Lung (tissue), 12 donors: ENCODE measurements around the gene CLTB. TPM values are rescaled to one million over a fixed set of nuclear protein-coding genes. Genes with fewer than 3 reads are reported as not detected.

Experiments used
- ATAC-seq: fragments of 200-7000 bp; cut with Tn5 transposase; one replicate; pipeline ENCODE4 v1.9.1; 2020; ENCODE audit warnings: moderate number of reproducible peaks; ENCODE audit not compliant: insufficient read depth, low FRiP score
- DNase-seq, 3 donors: peaks; one replicate each; pipeline ENCODE4 v3.0.0-alpha.2; 2013 to 2017
- H3K27ac ChIP-seq, 2 donors: one replicate each; pipeline ENCODE4 v1.5.1; 2013; ENCODE audit warnings: mild to moderate bottlenecking in 2 of 2, moderate library complexity in 2 of 2, control low read depth in 1 of 2, inconsistent platforms in 1 of 2, low read depth in 1 of 2, low read length in 1 of 2
- H3K27me3 ChIP-seq, 3 donors: one replicate each; pipeline ENCODE4 v1.5.1; 2013; ENCODE audit warnings: low read length in 2 of 3; ENCODE audit not compliant: control insufficient read depth in 3 of 3, insufficient read depth in 3 of 3
- H3K36me3 ChIP-seq, 4 donors: one replicate each; pipeline ENCODE4 v1.5.1; 2013; ENCODE audit warnings: low read length in 4 of 4, mild to moderate bottlenecking in 1 of 4, moderate library complexity in 1 of 4; ENCODE audit not compliant: control insufficient read depth in 4 of 4, insufficient read depth in 4 of 4
- H3K4me1 ChIP-seq, 5 donors: one replicate each; pipeline ENCODE4 v1.5.1; 2013; ENCODE audit warnings: low read length in 5 of 5, mild to moderate bottlenecking in 2 of 5, moderate library complexity in 1 of 5; ENCODE audit not compliant: control insufficient read depth in 5 of 5, insufficient read depth in 5 of 5
- H3K4me3 ChIP-seq: one replicate; pipeline ENCODE4 v1.5.1; 2013; ENCODE audit warnings: mild to moderate bottlenecking, control low read depth, moderate library complexity
- H3K9ac ChIP-seq, 2 donors: one replicate each; pipeline ENCODE4 v1.5.1; 2013; ENCODE audit warnings: low read length in 2 of 2, control low read depth in 1 of 2; ENCODE audit not compliant: insufficient read depth in 1 of 2
- H3K9me3 ChIP-seq, 4 donors: one replicate each; pipeline ENCODE4 v1.5.1; 2013; ENCODE audit warnings: low read length in 3 of 4, mild to moderate bottlenecking in 1 of 4, moderate library complexity in 1 of 4; ENCODE audit not compliant: control insufficient read depth in 4 of 4, insufficient read depth in 3 of 4
- WGBS, 2 donors: extraction: QIAGEN DNeasy Blood & Tissue Kit; methylation state at CpG; one replicate each; pipeline ENCODE4 v1.1.7; 2013; 5-methylcytosine and 5-hydroxymethylcytosine counted together
- polyA plus RNA-seq, 2 donors: library from polyadenylated mRNA; stranded (reverse); fragments of 200-250 nt; gene quantifications; one replicate each; pipeline ENCODE4 v1.2.1, GENCODE V29; 2013
- total RNA-seq, 2 donors: library from RNA; depleted of rRNA in 1 of 2; stranded (reverse); fragments of >200 nt in 1 of 2; gene quantifications; one replicate each; pipeline ENCODE4 v1.2.1, GENCODE V29; 2014 to 2021
- TF ChIP-seq, protein P1 (sequence below): IDR thresholded peaks from 2 replicates; pipeline ENCODE4 v1.5.1; 2012; ENCODE audit warnings: mild to moderate bottlenecking; ENCODE audit errors: control extremely low read depth, extremely low read depth
- donor health status: control.
- donor health status: control.
- donor health status: Bipolar disorder and iron deficiency.
- donor health status: healthy.
- donor health status: DM: yes; HTN: yes; CAD: no.

The CLTB gene
- total and polyA plus RNA-seq, 4 donors: 33.2 to 193 (median 112) TPM

DNA sequence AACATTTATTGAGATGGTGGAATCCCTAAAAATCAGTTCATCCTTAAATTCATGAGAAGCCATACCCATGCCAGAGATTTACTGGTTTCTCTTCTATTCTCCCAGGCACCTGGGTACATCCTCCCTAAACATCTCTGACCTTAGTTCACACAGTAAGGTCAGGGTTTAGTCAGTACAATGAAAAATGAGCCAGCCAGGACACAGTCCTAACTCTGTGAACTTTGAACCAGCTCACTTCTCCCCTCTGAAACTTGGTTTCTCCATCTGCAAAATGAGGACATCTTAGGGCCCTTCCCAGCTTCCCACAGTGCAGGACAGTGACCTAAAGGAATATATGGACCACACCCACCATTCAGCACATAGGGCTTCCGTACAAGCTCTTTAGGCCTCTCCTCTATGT, 29.8 kb downstream of the CLTB start:
- no peaks in the 10 kb centered on the region for H3K27me3 ChIP-seq
- 75 to 92% methylated on average over 1 of the region's 1 CpG for WGBS, 2 donors
- H3K27ac ChIP-seq: no peak overlapping the region
- no peak overlapping the region for H3K9ac ChIP-seq
- ATAC-seq (no peak), DNase-seq (no peak)
- H3K4me3 ChIP-seq: no peak overlapping the region
- peaks cover 13 to 35% (median 20%) of the 10 kb centered on the region in 4 donors for H3K36me3 ChIP-seq
- H3K4me1 ChIP-seq: peaks cover 0 to 13% (median 5%) of the 10 kb centered on the region in 5 donors
- TF ChIP-seq, protein P1, sequence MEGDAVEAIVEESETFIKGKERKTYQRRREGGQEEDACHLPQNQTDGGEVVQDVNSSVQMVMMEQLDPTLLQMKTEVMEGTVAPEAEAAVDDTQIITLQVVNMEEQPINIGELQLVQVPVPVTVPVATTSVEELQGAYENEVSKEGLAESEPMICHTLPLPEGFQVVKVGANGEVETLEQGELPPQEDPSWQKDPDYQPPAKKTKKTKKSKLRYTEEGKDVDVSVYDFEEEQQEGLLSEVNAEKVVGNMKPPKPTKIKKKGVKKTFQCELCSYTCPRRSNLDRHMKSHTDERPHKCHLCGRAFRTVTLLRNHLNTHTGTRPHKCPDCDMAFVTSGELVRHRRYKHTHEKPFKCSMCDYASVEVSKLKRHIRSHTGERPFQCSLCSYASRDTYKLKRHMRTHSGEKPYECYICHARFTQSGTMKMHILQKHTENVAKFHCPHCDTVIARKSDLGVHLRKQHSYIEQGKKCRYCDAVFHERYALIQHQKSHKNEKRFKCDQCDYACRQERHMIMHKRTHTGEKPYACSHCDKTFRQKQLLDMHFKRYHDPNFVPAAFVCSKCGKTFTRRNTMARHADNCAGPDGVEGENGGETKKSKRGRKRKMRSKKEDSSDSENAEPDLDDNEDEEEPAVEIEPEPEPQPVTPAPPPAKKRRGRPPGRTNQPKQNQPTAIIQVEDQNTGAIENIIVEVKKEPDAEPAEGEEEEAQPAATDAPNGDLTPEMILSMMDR: no peak
- H3K9me3 ChIP-seq: no peaks in the 10 kb centered on the region

DNA sequence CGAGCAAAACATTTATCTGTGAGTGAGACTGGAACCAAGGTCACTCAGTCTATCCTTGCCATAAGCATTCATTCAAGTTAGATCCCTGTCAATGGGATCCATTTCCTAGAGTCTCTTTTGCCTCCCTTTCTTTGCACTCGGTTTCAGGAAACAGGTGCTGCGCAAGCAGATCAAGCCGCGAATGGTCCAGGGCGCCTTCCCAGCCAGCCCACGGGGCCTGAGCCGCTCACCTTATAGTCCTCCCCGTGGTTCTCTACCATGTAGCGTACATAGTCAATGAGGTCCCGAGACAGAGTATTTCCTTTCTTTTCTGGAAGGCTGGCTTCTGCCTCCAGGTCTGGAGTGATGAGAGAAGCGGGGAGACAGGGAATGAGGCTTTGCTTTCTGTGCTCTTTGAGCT, 31.3 kb downstream of the CLTB start:
- no peak for DNase-seq
- Histone ChIP-seq H3K27me3 (no peaks in the 10 kb centered on the region), H3K36me3 (peaks cover 12 to 31% (median 15%) of the 10 kb centered on the region in 4 donors), H3K9ac (no peak overlapping the region), H3K9me3 (no peaks in the 10 kb centered on the region), H3K4me1 (peaks cover 0 to 13% (median 5%) of the 10 kb centered on the region in 5 donors), H3K27ac (no peak overlapping the region), H3K4me3 (no peak overlapping the region)
- WGBS, 2 donors: 86 to 90% methylated on average over 12 of the region's 12 CpGs
- no peak for ATAC-seq
- TF ChIP-seq, protein P1: no peak

DNA sequence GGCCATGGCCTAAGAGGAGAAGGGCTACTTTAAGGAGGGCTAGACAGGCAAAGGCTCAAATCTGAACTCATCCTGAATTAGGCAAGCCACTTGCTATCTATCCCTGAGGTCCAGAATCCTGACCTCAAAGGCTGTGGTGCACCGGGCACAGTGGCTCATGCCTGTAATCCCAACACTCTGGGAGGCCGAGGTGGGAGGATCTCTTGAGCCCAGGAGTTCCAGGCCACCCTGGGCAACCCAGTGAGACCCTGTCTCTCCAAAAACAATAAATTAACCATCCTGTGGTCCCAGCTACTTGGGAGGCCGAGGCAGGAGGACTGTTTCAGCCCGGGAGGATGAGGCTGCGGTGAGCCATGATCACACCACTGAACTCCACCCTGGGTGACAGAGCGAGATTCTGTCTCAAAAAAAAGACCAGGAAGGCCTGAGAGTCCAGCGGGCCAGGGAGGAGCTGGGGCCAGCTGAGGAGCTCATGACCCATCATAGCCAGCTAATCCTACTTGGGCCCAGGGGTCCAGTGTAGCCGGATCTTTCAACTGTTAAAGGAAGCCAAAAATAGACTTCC, 31.9 kb downstream of the CLTB start:
- Histone ChIP-seq H3K4me1 (peaks cover 0 to 13% (median 5%) of the 10 kb centered on the region in 5 donors), H3K36me3 (peaks cover 12 to 31% (median 15%) of the 10 kb centered on the region in 4 donors), H3K9me3 (no peaks in the 10 kb centered on the region), H3K27me3 (no peaks in the 10 kb centered on the region), H3K9ac (no peak overlapping the region), H3K4me3 (no peak overlapping the region), H3K27ac (no peak overlapping the region)
- DNase-seq (no peak), ATAC-seq (no peak)
- TF ChIP-seq, protein P1: no peak
- WGBS, 2 donors: 87 to 94% methylated on average over 8 of the region's 8 CpGs

DNA sequence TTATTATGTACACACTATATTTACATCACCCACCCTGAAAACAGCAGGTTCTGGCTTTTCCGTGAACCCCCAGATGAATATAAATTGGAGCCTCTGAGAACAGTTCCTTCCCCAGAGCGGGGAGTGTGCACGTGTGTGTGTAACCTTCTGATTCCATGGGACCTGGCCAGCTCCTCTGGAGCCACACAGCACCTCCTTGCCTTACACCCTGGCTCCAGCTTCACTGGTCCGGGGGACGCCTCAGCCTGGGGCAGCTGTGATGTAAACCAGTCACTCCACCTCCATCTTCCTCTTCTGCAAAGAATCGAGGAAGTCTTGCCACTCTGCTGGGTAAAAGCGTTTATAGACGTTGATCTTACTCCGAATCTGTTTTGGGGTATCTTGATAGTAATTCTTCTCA, 32.4 kb downstream of the CLTB start:
- TF ChIP-seq, protein P1: no peak
- H3K9ac ChIP-seq: no peak overlapping the region
- H3K4me3 ChIP-seq: no peak overlapping the region
- H3K4me1 ChIP-seq: peaks cover 0 to 13% (median 5%) of the 10 kb centered on the region in 5 donors
- H3K27me3 ChIP-seq: no peaks in the 10 kb centered on the region
- ATAC-seq: no peak
- H3K36me3 ChIP-seq: peaks cover 12 to 31% (median 15%) of the 10 kb centered on the region in 4 donors
- H3K9me3 ChIP-seq: no peaks in the 10 kb centered on the region
- no peak for DNase-seq
- 54 to 81% methylated on average over 9 of the region's 9 CpGs for WGBS, 2 donors
- H3K27ac ChIP-seq: no peak overlapping the region
